Activated naive CD4-positive, alpha-beta T cell treated with anti-CD3 and anti-CD28 coated beads, Interleukin-2, amount 50 U/mL, for 72 hours (primary cell): ENCODE measurements around the gene NACAD. TPM values are rescaled to one million over a fixed set of nuclear protein-coding genes. Genes with fewer than 3 reads are reported as not detected.
A peak's percentile ranks its signal among the peaks of the same experiment; 100 is the strongest.
"Not testable (repeated sequence)": the region's sequence is repeated elsewhere in the genome, so short reads cannot be mapped to it uniquely, and the experiment has no call there.

ENCODE experiments used
- ATAC-seq, 2 donors: fragments of 150-1000 bp; cut with Tn5 transposase; 2 replicates each; pipeline ENCODE4 v1.10.0; 2021; ENCODE audit warnings: mild to moderate bottlenecking in 2 of 2, moderate library complexity in 2 of 2
- DNase-seq, 2 donors: peaks; one replicate each; pipeline ENCODE4 v3.0.0; 2021 to 2022; ENCODE audit warnings: low spot score in 2 of 2
- H3K27ac Mint-ChIP-seq, 2 donors: one replicate each; pipeline ENCODE4 v1.8.0; 2022; ENCODE audit warnings: mild to moderate bottlenecking in 2 of 2, mixed read lengths in 2 of 2
- H3K36me3 Mint-ChIP-seq, 2 donors: one replicate each; pipeline ENCODE4 v1.8.0; 2022; ENCODE audit warnings: mixed read lengths in 2 of 2
- H3K9me3 Mint-ChIP-seq, 2 donors: one replicate each; pipeline ENCODE4 v1.8.0; 2022; ENCODE audit warnings: mixed read lengths in 2 of 2
- total RNA-seq, 2 donors: library from RNA; stranded (reverse); gene quantifications; one replicate each; pipeline ENCODE4 v1.2.3, GENCODE V29; 2022

NACAD gene
- total RNA-seq, 2 donors from 2014 or later: 0.09 to 0.19 TPM

DNA sequence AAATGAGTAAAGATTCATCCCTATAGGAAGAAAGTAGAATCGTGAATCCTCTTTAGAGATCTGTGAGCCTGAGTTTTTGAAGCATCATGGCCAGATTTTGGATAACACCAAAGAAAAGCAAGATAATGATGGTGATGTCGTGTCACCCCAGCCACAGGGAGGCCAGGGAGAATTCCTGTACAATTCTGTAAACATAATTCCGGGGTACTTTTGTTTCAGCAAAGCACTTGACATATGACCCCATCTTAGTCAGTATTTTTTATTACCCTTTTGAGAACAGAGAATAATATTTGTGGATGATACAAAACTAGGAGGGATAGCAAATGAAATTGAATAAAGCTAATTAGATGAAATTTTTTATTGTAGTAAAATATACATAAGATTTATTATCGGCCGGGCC is 33.8 kb downstream of the NACAD start:
- Mint-ChIP-seq H3K27ac (peak overlapping the region in 1 of 2 donors; percentile 29), H3K36me3 (peaks cover 4 to 52% of the 10 kb centered on the region in 2 donors), H3K9me3 (peaks cover 0 to 5% of the 10 kb centered on the region in 2 donors)
- no peak for DNase-seq
- no peak for ATAC-seq

DNA sequence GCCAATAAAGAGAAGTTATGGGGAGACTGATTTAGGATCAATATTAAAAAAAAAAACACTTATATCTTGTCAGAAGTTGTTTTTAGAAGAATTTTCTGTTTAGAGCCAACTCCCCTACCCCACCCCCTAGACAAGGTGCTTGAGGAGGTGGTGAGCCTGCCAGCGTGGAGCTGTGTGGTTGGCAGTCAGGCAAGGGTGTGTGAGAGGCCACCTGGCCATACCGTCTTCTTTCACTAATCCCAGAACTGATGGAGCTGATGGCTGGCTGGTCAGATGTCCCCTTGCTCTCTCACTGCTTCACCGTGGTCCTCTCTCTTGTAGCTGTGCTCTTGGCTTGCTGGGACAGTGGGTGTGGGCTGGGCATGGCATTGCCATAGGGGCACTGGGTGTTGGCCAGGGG is 34.3 kb downstream of the NACAD start:
- DNase-seq: peak in 1 of 2 donors; percentile 33
- no peak for ATAC-seq
- Mint-ChIP-seq H3K36me3 (peaks cover 4 to 51% of the 10 kb centered on the region in 2 donors), H3K27ac (peak overlapping the region; percentile 25 to 29), H3K9me3 (peaks cover 0 to 5% of the 10 kb centered on the region in 2 donors)

- DNase-seq: no peak
- Mint-ChIP-seq H3K36me3 (peaks cover 4 to 51% of the 10 kb centered on the region in 2 donors), H3K9me3 (peaks cover 0 to 5% of the 10 kb centered on the region in 2 donors), H3K27ac (peak overlapping the region in 1 of 2 donors; percentile 71)
- ATAC-seq: no peak
Measured at GRCh38 chr7:45053941-45054340, 34.8 kb downstream of the NACAD start.

GRCh38 chr7:45053401-45053800 is 35.4 kb downstream of the NACAD start:
- DNase-seq (peak in 1 of 2 donors; percentile 30), ATAC-seq (no peak)
- peak overlapping the region in 1 of 2 donors; percentile 71 for H3K27ac Mint-ChIP-seq
- peaks cover 4 to 49% of the 10 kb centered on the region in 2 donors for H3K36me3 Mint-ChIP-seq
- peaks cover 0 to 5% of the 10 kb centered on the region in 2 donors for H3K9me3 Mint-ChIP-seq

DNA sequence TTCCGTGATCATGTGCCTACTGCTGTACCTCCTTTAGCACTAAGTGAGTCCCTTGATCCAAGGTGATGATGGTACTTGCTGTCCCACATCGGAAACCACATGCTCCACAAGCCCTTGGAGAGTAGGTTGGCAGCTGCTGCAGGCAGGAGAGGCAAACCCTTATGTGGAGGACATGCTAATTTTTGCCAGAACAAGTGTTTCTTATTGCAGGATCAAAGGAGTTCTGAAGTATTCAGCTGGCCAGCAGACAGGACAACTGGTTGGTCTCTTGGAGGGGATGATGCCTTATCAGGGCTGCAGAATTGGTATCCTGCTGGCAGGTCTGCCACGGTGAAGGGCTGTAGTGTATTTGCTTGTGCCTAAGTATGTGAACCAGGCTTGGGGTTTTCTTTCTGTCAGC is 36.8 kb downstream of the NACAD start:
- Mint-ChIP-seq H3K9me3 (no peaks in the 10 kb centered on the region), H3K27ac (peak overlapping the region; percentile 71 to 89), H3K36me3 (peaks cover 4 to 35% of the 10 kb centered on the region in 2 donors)
- ATAC-seq (no peak), DNase-seq (peak in 1 of 2 donors; percentile 14)

- no peak for DNase-seq
- no peaks in the 10 kb centered on the region for H3K9me3 Mint-ChIP-seq
- no peak for ATAC-seq
- peak overlapping the region in 1 of 2 donors; percentile 71 for H3K27ac Mint-ChIP-seq
- peaks cover 4 to 23% of the 10 kb centered on the region in 2 donors for H3K36me3 Mint-ChIP-seq
Measured at GRCh38 chr7:45050198-45050597, 38.6 kb downstream of the NACAD start.

GRCh38 chr7:45048748-45049147 is 40.0 kb downstream of the NACAD start:
- ATAC-seq: peak; percentile 34 to 76
- peak in 1 of 2 donors; percentile 34 for DNase-seq
- Mint-ChIP-seq H3K9me3 (no peaks in the 10 kb centered on the region), H3K27ac (no peak overlapping the region), H3K36me3 (peaks cover 12 to 16% of the 10 kb centered on the region in 2 donors)

GRCh38 chr7:45044338-45044737 is 44.4 kb downstream of the NACAD start:
- ATAC-seq: no peak

GRCh38 chr7:45039106-45039505 is 49.7 kb downstream of the NACAD start:
- Mint-ChIP-seq H3K36me3 (peaks cover 38 to 43% of the 10 kb centered on the region in 2 donors), H3K9me3 (no peaks in the 10 kb centered on the region), H3K27ac (peak overlapping the region; percentile 59 to 88)
- ATAC-seq (no peak), DNase-seq (no peak)

More at GRCh38 chr7:45044338-45044737, 44.4 kb downstream of the NACAD start:
- Mint-ChIP-seq H3K9me3 (no peaks in the 10 kb centered on the region), H3K27ac (peak overlapping the region; percentile 9 to 78), H3K36me3 (peaks cover 24 to 32% of the 10 kb centered on the region in 2 donors)
- DNase-seq: no peak

DNA sequence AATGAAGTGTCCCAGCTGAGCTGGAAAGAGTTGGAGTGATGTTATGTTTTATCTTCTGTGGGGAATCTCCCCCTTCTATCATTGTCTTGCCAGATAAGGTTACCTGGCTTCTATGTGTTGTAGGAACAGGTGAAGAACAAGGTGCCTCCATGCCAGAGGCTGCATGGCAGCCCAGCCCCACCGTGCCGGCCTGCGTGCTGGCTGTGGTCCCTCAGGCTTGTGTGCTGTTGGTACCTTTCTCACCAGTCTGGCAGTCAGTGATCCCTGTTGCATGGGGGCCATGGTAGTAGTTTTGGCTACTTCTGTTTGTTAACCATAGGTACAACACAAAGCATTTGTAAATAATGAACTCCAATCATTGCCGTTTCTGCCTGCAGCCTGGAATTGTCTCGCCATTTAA is 50.9 kb downstream of the NACAD start:
- DNase-seq (no peak), ATAC-seq (no peak)
- no peaks in the 10 kb centered on the region for H3K9me3 Mint-ChIP-seq
- peaks cover 32 to 41% of the 10 kb centered on the region in 2 donors for H3K36me3 Mint-ChIP-seq
- peak overlapping the region; percentile 59 to 88 for H3K27ac Mint-ChIP-seq

GRCh38 chr7:45036796-45037195 is 52.0 kb downstream of the NACAD start:
- H3K36me3 Mint-ChIP-seq: peaks cover 32 to 39% of the 10 kb centered on the region in 2 donors
- ATAC-seq: peak; percentile 76 to 78
- no peak for DNase-seq
- no peaks in the 10 kb centered on the region for H3K9me3 Mint-ChIP-seq
- H3K27ac Mint-ChIP-seq: peak overlapping the region; percentile 80 to 88

DNA sequence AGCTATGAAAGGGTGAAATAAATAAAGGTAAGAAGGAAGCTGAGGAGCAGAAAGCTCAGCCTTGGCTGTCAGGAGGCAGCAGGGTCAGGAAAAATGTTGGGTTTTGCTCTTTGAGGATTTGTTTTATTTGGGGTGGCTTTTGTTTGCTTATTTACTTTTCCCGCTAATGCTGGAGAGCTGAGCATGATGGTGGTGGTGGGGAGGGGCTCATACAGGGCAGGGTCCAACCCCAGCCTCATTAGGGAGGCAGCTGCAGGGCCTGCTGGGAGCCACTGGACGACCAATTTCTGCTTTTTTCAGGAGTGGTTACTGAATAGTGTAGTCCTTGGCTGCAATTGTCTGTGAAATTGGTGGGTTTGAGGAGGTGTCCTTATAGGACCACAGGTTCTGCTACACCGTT is 52.5 kb downstream of the NACAD start:
- peaks cover 31 to 35% of the 10 kb centered on the region in 2 donors for H3K36me3 Mint-ChIP-seq
- peak overlapping the region; percentile 80 to 88 for H3K27ac Mint-ChIP-seq
- DNase-seq (no peak), ATAC-seq (peak in 1 of 2 donors; percentile 18)
- H3K9me3 Mint-ChIP-seq: no peaks in the 10 kb centered on the region

- peak; percentile 22 to 35 for ATAC-seq
- DNase-seq: no peak
- peak overlapping the region; percentile 80 to 88 for H3K27ac Mint-ChIP-seq
- H3K9me3 Mint-ChIP-seq: no peaks in the 10 kb centered on the region
- H3K36me3 Mint-ChIP-seq: peaks cover 26 to 30% of the 10 kb centered on the region in 2 donors
Measured at GRCh38 chr7:45035893-45036292, 52.9 kb downstream of the NACAD start.

- Mint-ChIP-seq H3K36me3 (peaks cover 21 to 25% of the 10 kb centered on the region in 2 donors), H3K9me3 (no peaks in the 10 kb centered on the region), H3K27ac (peak overlapping the region; percentile 80)
- DNase-seq (no peak), ATAC-seq (no peak)
Measured at GRCh38 chr7:45035371-45035770, 53.4 kb downstream of the NACAD start.

DNA sequence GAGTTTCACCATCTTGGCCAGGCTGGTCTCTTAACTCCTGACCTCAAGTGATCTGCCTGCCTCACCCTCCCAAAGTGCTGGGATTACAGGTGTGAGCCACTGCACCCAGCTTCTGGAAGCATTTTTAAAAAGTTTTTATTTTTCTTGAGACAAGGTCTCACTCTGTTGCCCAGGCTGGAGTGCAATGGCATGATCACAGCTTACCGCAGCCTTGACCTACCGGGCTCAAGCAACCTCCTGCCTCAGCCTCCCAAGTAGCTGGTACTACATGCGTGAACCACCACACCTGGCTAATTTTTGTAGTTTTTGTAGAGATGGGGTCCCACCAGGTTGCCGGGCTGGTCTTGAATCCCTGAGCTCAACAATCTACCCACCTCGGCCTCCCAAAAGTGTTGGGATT is 54.1 kb downstream of the NACAD start:
- DNase-seq, H3K27ac Mint-ChIP-seq, H3K9me3 Mint-ChIP-seq, ATAC-seq: not testable (repeated sequence)
- peaks cover 19 to 28% of the 10 kb centered on the region in 2 donors for H3K36me3 Mint-ChIP-seq

DNA sequence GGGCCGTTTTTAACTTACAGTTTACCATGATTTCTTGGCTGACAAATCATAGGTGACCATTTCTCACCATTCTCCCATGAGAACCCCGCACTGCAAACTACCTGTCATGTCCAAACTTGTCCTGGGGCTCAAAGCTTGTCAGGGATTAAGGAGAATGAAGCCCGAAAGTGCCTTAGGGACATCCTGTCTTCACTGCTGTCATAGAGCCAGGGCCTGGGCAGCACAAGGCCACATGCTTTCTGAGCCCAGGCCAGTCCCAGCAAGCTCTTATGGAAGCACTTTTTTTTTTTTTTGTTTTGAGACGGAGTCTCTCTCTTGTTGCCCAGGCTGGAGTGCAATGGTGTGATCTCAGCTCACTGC is 54.9 kb downstream of the NACAD start:
- ATAC-seq (no peak), DNase-seq (no peak)
- Mint-ChIP-seq H3K27ac (peak overlapping the region in 1 of 2 donors; percentile 80), H3K36me3 (peaks cover 14 to 30% of the 10 kb centered on the region in 2 donors), H3K9me3 (no peaks in the 10 kb centered on the region)

DNA sequence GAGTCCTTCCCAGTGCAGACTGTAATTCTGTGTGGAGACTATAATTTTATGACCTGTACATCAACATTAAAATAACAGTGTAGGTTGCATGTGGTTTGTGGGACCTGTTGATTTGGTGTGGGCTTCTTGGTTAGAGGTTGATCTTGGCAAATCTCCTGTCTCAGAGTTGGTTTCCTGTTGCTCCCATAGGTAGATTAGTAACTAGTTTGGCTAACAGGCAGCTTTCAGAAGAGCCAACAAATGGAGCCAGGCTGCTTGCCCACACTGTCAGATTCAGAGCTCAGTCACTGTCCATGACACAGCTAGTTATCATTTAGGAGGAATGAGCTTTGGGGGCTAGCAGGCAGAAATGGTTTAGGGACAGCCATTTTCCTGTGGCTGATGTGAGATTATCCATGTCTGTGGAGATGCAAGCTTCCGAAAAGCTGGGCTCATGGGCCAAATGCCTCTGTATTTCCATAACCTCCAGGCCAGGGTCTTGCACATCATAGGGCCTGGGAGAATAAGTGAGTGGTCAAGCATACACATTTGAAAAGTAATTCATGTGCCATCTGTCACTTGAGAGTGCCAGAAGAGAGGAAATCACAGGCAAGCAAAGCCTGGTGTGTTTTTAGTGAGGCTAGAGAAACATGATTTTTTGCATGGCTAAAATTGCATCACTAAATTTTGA is 55.4 kb downstream of the NACAD start:
- ATAC-seq (peak; percentile 25 to 36), DNase-seq (no peak)
- Mint-ChIP-seq H3K27ac (peak overlapping the region; percentile 72 to 80), H3K9me3 (no peaks in the 10 kb centered on the region), H3K36me3 (peaks cover 13 to 30% of the 10 kb centered on the region in 2 donors)

- H3K9me3 Mint-ChIP-seq: no peaks in the 10 kb centered on the region
- ATAC-seq: no peak
- peak overlapping the region in 1 of 2 donors; percentile 74 for H3K27ac Mint-ChIP-seq
- peaks cover 14 to 35% of the 10 kb centered on the region in 2 donors for H3K36me3 Mint-ChIP-seq
- DNase-seq: no peak
Measured at GRCh38 chr7:45032421-45032820, 56.3 kb downstream of the NACAD start.
